Measurements from ENCODE around the gene RAPGEF3. TPM values are rescaled to one million over a fixed set of nuclear protein-coding genes. Genes with fewer than 3 reads are reported as not detected.

The RAPGEF3 gene
- total and polyA plus RNA-seq, 2 donors (not counting 1 experiment from before 2014, with no cell fraction given): 1.8 to 5.2 TPM

DNA sequence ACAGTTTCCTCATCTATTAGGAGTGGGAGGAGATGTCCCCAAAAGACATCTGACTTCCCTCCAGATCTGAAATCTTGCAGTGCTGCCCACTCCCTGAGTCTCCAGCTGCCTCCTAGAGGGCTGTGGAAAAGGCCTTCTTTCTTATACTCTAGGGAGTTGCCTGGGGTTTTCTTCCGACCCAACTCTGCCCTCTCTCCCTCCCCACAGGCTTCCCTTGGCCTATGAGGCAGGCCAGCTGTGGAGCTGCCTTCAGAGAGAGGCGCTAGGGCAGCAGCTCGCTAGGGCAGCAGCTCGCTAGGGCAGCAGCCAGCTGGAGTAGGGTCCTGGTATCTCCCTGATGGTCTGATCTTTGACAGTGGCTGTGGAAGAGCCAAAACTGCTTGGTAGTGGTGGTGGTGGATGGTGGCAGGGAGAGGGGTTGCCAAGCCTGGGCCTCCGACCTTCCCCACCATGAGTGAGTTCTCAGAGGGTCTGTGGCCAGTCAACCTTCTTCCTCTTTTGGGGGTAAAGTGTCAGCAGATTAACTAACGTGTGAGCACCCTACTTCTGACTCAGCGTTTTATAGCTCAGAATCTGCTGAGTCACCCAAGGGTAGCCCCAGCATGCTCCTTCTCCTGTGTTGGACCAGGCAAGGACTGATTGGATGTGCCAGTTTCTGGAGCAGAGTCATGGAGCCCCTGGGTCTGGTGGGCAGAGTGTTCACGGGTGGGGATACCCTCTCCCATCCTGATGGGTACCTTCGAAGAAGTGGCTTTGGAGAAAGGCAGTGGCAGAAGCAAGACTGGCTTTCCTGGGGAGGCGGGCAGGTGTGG is 16.6 kb upstream of the RAPGEF3 start:
- TF ChIP-seq, protein P1, sequence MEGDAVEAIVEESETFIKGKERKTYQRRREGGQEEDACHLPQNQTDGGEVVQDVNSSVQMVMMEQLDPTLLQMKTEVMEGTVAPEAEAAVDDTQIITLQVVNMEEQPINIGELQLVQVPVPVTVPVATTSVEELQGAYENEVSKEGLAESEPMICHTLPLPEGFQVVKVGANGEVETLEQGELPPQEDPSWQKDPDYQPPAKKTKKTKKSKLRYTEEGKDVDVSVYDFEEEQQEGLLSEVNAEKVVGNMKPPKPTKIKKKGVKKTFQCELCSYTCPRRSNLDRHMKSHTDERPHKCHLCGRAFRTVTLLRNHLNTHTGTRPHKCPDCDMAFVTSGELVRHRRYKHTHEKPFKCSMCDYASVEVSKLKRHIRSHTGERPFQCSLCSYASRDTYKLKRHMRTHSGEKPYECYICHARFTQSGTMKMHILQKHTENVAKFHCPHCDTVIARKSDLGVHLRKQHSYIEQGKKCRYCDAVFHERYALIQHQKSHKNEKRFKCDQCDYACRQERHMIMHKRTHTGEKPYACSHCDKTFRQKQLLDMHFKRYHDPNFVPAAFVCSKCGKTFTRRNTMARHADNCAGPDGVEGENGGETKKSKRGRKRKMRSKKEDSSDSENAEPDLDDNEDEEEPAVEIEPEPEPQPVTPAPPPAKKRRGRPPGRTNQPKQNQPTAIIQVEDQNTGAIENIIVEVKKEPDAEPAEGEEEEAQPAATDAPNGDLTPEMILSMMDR (IDR thresholded peaks at IDR 0.05): no peak
- TF ChIP-seq EZH2 (IDR thresholded peaks at IDR 0.05; ENCODE audit: borderline replicate concordance, insufficient read depth, low read depth, low read length, poor library complexity, severe bottlenecking): no peak
- H3K27me3 Mint-ChIP-seq: no peaks in the 10 kb centered on the region
- 55% methylated on average over 8 of the region's 10 CpGs for WGBS (ENCODE audit: insufficient coverage)
- H3K27ac Mint-ChIP-seq: peak overlapping the region; percentile 63
- Histone ChIP-seq H3K4me3 (ENCODE audit: control extremely low read depth in 1 of 5, extremely low read depth in 1 of 5, insufficient read depth in 1 of 5, low read depth in 2 of 5, low read length in 4 of 5) (no peak overlapping the region), H3K36me3 (replicated peaks in 1 of 2; ENCODE audit: control extremely low read depth in 1 of 2, control insufficient read depth in 1 of 2, extremely low read depth in 1 of 2, insufficient read depth in 2 of 2, low read length in 1 of 2) (no peaks in the 10 kb centered on the region), H3K27me3 (replicated peaks in 1 of 4; ENCODE audit: control extremely low read depth in 1 of 4, control insufficient read depth in 3 of 4, insufficient read depth in 4 of 4, low read length in 3 of 4) (no peaks in the 10 kb centered on the region), H3K9me3 (ENCODE audit: control extremely low read depth in 1 of 3, control insufficient read depth in 2 of 3, insufficient read depth in 1 of 3, low read length in 2 of 3) (no peaks in the 10 kb centered on the region), H3K4me1 (ENCODE audit: control insufficient read depth in 2 of 2, insufficient read depth in 2 of 2, low read length in 2 of 2) (peaks cover 6 to 27% of the 10 kb centered on the region in 2 donors), H2AFZ (ENCODE audit: insufficient read depth, low read depth, low read length, poor library complexity, severe bottlenecking) (no peak overlapping the region), H3K27ac (ENCODE audit: low read length in 2 of 2) (no peak overlapping the region), H4K20me1 (ENCODE audit: control insufficient read depth, insufficient read depth, low read length, poor library complexity, severe bottlenecking) (peaks cover 39% of the 10 kb centered on the region), H3K9ac (ENCODE audit: low read length) (no peak overlapping the region), H3K4me2 (replicated peaks; ENCODE audit: low read depth, low read length, poor library complexity, severe bottlenecking) (no peak overlapping the region), H3K79me2 (ENCODE audit: control insufficient read depth, insufficient read depth, low read length) (peaks cover 28% of the 10 kb centered on the region)
- ChIA-PET POLR2A (interaction anchor here (1.1 to 2.0 kb wide), 2 partner anchors 33 to 63 kb away, joined by 3 to 6 read pairs; no protein-coding TSS in a partner anchor), CTCF (interaction anchor here (1.0 to 20.0 kb wide), 9 partner anchors 7 to 124 kb away, joined by 3 to 584 read pairs (median 94); partner anchors contain the start of genes ENDOU, HDAC7, RAPGEF3 and RPAP3)
- peak overlapping the region; percentile 33 for H3K4me3 Mint-ChIP-seq
- DNase-seq (no peak), ATAC-seq (ENCODE audit: low read depth) (no peak)
- intact Hi-C loops (cut with micrococcal nuclease): no loop called here
- peaks cover 31% of the 10 kb centered on the region for H3K4me1 Mint-ChIP-seq
- H3K9me3 Mint-ChIP-seq (ENCODE audit: insufficient read depth): no peaks in the 10 kb centered on the region

DNA sequence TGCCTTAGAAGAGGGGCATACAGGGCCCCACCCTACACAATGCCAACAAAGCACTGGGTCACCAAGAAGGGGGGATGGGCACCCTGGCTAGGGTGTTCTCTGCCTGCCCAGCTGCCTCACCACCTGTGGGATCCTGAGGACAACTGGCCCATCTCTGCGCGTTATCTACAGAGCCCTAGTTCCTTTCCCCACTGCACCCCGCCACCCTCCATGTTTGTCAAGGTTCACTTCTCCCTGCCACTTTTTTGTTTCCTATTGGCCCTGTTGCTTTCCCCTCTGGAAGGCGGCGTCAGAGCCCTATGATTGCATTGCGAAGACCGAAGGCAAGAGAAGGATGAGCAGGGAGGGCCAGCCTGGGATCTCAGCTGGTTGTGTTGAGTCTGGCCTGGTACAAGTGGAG is 16.0 kb upstream of the RAPGEF3 start:
- H3K9me3 ChIP-seq (ENCODE audit: control extremely low read depth in 1 of 3, control insufficient read depth in 2 of 3, insufficient read depth in 1 of 3, low read length in 2 of 3): no peaks in the 10 kb centered on the region
- no peak overlapping the region for H3K4me3 ChIP-seq (ENCODE audit: control extremely low read depth in 1 of 5, extremely low read depth in 1 of 5, insufficient read depth in 1 of 5, low read depth in 2 of 5, low read length in 4 of 5)
- H3K9ac ChIP-seq (ENCODE audit: low read length): no peak overlapping the region
- Mint-ChIP-seq H3K4me1 (peaks cover 31% of the 10 kb centered on the region), H3K27me3 (no peaks in the 10 kb centered on the region), H3K9me3 (ENCODE audit: insufficient read depth) (no peaks in the 10 kb centered on the region), H3K27ac (peak overlapping the region; percentile 37), H3K4me3 (peak overlapping the region; percentile 93)
- peaks cover 28% of the 10 kb centered on the region for H3K79me2 ChIP-seq (ENCODE audit: control insufficient read depth, insufficient read depth, low read length)
- H3K36me3 ChIP-seq (replicated peaks in 1 of 2; ENCODE audit: control extremely low read depth in 1 of 2, control insufficient read depth in 1 of 2, extremely low read depth in 1 of 2, insufficient read depth in 2 of 2, low read length in 1 of 2): no peaks in the 10 kb centered on the region
- intact Hi-C loops (cut with micrococcal nuclease): no loop called here
- no peak for DNase-seq
- H3K27ac ChIP-seq (ENCODE audit: low read length in 2 of 2): no peak overlapping the region
- peak overlapping the region; percentile 84 for H3K4me2 ChIP-seq (replicated peaks; ENCODE audit: low read depth, low read length, poor library complexity, severe bottlenecking)
- H4K20me1 ChIP-seq (ENCODE audit: control insufficient read depth, insufficient read depth, low read length, poor library complexity, severe bottlenecking): peaks cover 33% of the 10 kb centered on the region
- POLR2A ChIA-PET: interaction anchor here (2.0 kb wide), 1 partner anchor 64 kb away, joined by 6 read pairs; no protein-coding TSS in a partner anchor
- H3K27me3 ChIP-seq (replicated peaks in 1 of 4; ENCODE audit: control extremely low read depth in 1 of 4, control insufficient read depth in 3 of 4, insufficient read depth in 4 of 4, low read length in 3 of 4): no peaks in the 10 kb centered on the region
- H3K4me1 ChIP-seq (ENCODE audit: control insufficient read depth in 2 of 2, insufficient read depth in 2 of 2, low read length in 2 of 2): peaks cover 6 to 27% of the 10 kb centered on the region in 2 donors
- no peak for ATAC-seq (ENCODE audit: low read depth)
- H2AFZ ChIP-seq (ENCODE audit: insufficient read depth, low read depth, low read length, poor library complexity, severe bottlenecking): no peak overlapping the region
- CTCF ChIA-PET: interaction anchor here (1.0 to 20.0 kb wide), 8 partner anchors 6 to 123 kb away, joined by 3 to 584 read pairs (median 150); partner anchors contain the start of genes ENDOU, HDAC7, RAPGEF3 and RPAP3
- TF ChIP-seq, protein P1 (IDR thresholded peaks at IDR 0.05): no peak
- no peak for TF ChIP-seq EZH2 (IDR thresholded peaks at IDR 0.05; ENCODE audit: borderline replicate concordance, insufficient read depth, low read depth, low read length, poor library complexity, severe bottlenecking)
- 91% methylated on average over 7 of the region's 7 CpGs for WGBS (ENCODE audit: insufficient coverage)
